ENCODE data around the gene ATF7.

ATF7 gene

DNA sequence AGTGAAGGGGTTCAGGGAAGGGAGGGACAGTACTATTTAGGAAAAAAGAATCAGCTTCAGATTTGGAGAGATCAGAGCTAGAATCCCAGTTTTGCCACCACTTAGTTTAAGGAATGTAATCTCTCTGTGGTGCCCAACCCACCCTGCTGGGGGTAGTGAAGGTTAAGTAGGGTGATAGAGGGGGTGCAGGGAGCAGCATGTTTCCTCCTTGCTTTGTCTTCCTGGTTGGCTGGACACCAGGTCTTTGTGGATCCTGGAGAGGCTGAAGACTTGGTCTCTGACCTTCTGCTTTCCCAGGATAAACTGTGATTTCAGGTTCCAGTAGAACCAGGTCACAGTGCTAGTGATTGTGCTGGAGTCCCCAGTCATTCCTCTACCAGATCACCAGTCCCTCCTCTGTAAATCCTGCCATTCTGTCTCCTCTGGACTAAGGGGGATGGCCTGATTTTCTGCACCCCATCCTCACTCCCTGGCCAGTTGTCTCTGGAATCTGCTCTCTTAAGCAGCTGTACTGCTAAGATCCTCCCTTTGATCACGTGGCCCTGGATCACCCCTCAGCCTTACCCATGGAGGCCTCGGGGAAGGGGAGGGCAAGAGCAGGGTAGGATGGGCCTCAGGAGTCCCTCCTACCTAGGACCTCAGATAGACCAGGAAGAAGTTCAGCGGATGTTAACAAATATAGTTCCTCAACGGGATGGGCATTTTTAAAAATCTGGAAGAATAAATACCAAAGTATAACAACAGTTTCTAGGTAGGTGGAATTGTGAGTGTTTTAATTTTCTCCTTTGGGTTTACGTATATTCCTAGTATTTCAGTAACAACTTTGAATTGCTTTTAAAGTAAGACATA, 130.1 kb downstream of the ATF7 start:
- H3K4me3 ChIP-seq (ENCODE audit: low read depth, low read length) = no peak overlapping the region
- DNase-seq = no peak
- no peaks in the 10 kb centered on the region for H3K36me3 ChIP-seq
- H3K4me1 ChIP-seq = peaks cover 13% of the 10 kb centered on the region
- no peaks in the 10 kb centered on the region for H3K27me3 ChIP-seq
- TF ChIP-seq, protein P1, sequence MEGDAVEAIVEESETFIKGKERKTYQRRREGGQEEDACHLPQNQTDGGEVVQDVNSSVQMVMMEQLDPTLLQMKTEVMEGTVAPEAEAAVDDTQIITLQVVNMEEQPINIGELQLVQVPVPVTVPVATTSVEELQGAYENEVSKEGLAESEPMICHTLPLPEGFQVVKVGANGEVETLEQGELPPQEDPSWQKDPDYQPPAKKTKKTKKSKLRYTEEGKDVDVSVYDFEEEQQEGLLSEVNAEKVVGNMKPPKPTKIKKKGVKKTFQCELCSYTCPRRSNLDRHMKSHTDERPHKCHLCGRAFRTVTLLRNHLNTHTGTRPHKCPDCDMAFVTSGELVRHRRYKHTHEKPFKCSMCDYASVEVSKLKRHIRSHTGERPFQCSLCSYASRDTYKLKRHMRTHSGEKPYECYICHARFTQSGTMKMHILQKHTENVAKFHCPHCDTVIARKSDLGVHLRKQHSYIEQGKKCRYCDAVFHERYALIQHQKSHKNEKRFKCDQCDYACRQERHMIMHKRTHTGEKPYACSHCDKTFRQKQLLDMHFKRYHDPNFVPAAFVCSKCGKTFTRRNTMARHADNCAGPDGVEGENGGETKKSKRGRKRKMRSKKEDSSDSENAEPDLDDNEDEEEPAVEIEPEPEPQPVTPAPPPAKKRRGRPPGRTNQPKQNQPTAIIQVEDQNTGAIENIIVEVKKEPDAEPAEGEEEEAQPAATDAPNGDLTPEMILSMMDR (IDR thresholded peaks at IDR 0.05; ENCODE audit: low read depth, low read length) = no peak
- no peaks in the 10 kb centered on the region for H3K9me3 ChIP-seq

DNA sequence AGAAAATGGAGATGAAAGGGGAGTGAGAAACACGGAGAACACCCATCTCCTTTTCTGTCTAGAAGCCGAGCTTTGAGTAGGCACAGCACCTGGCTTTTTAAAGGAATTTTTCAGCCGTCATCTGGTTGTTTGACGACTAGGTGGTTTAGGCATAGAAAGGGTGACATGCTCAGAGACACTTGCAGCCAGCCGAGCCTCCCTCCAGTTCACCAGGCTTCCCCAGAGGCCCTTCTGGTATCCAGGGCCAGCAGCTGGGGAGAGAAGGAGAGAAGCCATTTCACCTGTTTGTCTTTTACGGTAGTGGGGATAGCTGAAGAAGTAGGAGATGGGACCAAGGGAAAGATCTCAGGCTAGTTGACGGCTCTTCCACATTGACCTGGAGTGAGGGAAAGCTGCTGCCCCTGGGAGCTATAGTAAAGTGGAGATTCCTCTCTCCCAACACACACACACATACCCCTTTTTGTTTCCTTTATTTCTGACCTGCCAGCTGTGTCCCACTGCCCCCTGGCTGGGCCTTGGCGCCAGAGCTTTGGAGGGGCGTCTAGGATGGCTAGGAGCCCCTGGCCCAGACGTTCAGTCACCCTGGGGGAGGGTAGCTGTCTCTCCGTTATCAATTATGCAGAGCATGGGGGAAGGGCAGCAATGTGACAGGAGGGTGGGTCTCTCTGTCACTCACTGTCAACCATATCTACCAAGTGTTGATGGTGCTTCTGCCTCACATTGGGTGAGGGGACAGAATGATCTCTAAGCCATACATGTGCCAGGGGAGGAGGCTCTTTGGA, 132.4 kb downstream of the ATF7 start:
- Histone ChIP-seq H3K4me1 (peaks cover 13% of the 10 kb centered on the region), H3K27me3 (no peaks in the 10 kb centered on the region)
- TF ChIP-seq, protein P1 (IDR thresholded peaks at IDR 0.05; ENCODE audit: low read depth, low read length) = no peak; the same call in 1 of the 2 replicates

DNA sequence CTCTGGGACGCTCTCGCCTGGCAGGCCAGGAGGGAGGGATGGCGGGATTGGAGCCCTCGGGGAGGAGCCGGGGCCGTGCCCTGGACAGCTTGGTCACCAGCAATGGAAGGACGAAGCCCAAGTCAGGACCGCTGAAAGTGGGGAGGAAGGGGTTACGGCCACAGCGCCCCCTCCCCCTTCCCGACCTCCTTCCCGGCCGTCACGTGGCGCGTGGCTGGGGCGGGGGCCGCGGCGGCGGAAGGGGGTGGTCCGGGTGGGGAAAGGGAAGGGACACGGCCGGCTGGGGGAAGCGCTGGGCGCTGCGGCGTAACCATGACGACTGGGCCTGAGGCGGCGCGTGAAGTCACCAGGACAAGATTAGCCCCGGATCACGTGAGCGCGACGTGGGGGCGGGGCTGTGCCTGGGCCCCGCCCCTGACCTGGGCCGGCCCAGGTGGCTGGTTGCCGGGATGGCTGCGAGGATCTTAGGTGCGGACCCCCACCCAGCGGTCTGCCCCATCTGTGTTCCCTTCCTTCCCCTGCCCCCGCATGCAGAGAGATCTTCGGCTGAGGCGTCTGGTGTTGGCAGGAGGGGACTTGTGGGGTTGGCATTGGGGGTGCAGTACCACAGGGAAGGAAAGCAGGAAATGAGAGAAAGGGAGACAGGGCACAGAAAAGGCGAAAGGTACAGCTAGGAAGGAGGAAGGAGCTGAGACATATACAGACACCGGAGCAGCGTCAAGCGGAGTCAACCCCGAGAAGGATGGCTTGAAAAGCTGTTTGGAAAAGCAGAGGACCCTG, 133.2 kb downstream of the ATF7 start:
- TF ChIP-seq, protein P1 (IDR thresholded peaks at IDR 0.05; ENCODE audit: low read depth, low read length) = peak; percentile 27; the same call in 1 of the 2 replicates
- Histone ChIP-seq H3K9me3 (no peaks in the 10 kb centered on the region), H3K36me3 (peaks cover 3% of the 10 kb centered on the region; the same call in 1 of the 2 replicates), H3K4me3 (ENCODE audit: low read depth, low read length) (peak overlapping the region; percentile 62), H3K4me1 (peaks cover 13% of the 10 kb centered on the region), H3K27me3 (no peaks in the 10 kb centered on the region)
- peak; percentile 97 for DNase-seq

More for the DNA sequence above, 132.4 kb downstream of the ATF7 start:
- no peaks in the 10 kb centered on the region for H3K9me3 ChIP-seq
- H3K4me3 ChIP-seq (ENCODE audit: low read depth, low read length) = peak overlapping the region; percentile 62
- H3K36me3 ChIP-seq = no peaks in the 10 kb centered on the region
- DNase-seq = no peak

DNA sequence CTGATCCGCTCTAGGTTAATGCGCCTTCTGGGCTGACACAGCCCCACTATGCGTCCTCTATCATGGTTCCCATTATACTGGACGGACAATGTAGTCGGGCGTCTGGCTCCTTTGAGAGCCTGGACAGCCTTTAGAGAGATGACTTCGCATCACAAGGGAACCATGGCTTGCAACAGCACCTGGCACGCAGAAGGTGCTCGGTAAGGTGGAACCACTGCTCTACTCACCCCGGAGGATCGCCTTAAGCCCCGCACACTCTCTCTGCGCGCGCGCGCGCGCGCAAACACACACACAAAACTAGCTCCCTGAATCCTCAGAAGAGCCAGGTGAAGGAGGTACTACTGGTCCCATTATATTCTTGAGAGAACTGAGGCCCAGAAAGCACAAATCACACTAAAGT, 134.0 kb downstream of the ATF7 start:
- TF ChIP-seq, protein P1 (IDR thresholded peaks at IDR 0.05; ENCODE audit: low read depth, low read length) = no peak
- Histone ChIP-seq H3K4me1 (peaks cover 13% of the 10 kb centered on the region), H3K27me3 (no peaks in the 10 kb centered on the region), H3K4me3 (ENCODE audit: low read depth, low read length) (peak overlapping the region; percentile 62), H3K9me3 (no peaks in the 10 kb centered on the region), H3K36me3 (peaks cover 6% of the 10 kb centered on the region)
- DNase-seq = no peak

DNA sequence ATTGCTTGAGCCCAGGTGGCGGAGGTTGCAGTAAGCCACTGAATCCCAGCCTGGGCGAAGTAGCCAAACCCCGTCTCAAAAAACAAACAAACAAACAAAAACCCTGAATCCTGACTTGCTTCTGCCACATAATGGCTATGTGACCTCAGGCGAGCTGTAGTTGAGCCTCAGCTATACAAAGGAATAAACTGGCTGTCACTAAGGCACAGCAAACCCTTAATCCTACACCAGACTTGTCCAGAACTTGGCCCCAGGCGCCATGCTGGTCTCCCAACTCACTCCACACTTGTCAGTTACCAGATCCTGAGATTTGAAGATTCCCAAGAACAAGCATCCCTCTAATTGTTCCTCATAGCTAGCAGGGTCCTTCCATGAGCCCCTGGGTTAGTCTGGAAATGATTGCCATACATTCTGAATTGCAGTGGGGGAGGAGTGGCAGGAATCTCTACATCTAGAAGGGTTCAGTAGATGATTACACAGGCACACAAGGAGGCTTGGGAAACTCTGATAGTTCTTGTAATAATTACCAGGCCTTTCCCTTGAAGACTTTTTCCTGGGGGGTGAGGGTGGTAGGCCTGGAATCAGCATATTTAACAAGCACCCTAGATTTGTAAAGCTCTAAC, 136.8 kb downstream of the ATF7 start:
- peaks cover 35% of the 10 kb centered on the region for H3K36me3 ChIP-seq
- no peak overlapping the region for H3K4me3 ChIP-seq (ENCODE audit: low read depth, low read length)
- TF ChIP-seq, protein P1 (IDR thresholded peaks at IDR 0.05; ENCODE audit: low read depth, low read length) = no peak
- DNase-seq = no peak
- no peaks in the 10 kb centered on the region for H3K9me3 ChIP-seq
- H3K4me1 ChIP-seq = peaks cover 10% of the 10 kb centered on the region
- H3K27me3 ChIP-seq = no peaks in the 10 kb centered on the region
